Measurements from ENCODE around the gene FAM110C.
"Not testable (repeated sequence)": the region's sequence is repeated elsewhere in the genome, so short reads cannot be mapped to it uniquely, and the experiment has no call there.

The FAM110C gene

DNA sequence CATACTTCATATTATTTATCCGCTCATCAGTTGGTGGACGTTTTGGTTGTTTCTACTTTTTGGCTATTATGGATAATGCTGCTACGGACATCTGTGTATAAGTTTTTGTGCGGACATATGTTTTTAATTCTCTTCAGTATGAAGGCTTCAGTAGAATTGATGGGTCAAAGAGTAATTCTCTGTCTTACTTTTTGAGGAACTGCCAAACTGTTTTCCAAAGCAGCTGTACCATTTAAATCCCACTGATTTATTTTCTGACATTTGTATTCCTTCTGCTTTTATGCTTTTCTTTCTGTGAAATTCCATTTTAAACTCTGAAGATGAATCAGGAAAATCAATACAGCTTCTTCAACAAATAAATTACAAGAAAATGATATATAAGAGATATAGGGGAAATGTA lies 20.8 kb downstream of the FAM110C start:
- no peak for TF ChIP-seq ZNF70 (CRISPR knock-in tag; IDR thresholded peaks at IDR 0.05)
- TF ChIP-seq ESRRG (CRISPR knock-in tag; IDR thresholded peaks at IDR 0.05): no peak
- TF ChIP-seq PPARA (CRISPR knock-in tag; IDR thresholded peaks at IDR 0.05; ENCODE audit: borderline replicate concordance): no peak
- no peak for TF ChIP-seq ZNF8 (CRISPR knock-in tag; IDR thresholded peaks at IDR 0.05)
- TF ChIP-seq GLIS3 (CRISPR knock-in tag; IDR thresholded peaks at IDR 0.05): no peak
- TF ChIP-seq TOX (CRISPR knock-in tag; IDR thresholded peaks at IDR 0.05; ENCODE audit: borderline replicate concordance): no peak
- TF ChIP-seq ISL1 (CRISPR knock-in tag; IDR thresholded peaks at IDR 0.05): no peak
- ATAC-seq: no peak

DNA sequence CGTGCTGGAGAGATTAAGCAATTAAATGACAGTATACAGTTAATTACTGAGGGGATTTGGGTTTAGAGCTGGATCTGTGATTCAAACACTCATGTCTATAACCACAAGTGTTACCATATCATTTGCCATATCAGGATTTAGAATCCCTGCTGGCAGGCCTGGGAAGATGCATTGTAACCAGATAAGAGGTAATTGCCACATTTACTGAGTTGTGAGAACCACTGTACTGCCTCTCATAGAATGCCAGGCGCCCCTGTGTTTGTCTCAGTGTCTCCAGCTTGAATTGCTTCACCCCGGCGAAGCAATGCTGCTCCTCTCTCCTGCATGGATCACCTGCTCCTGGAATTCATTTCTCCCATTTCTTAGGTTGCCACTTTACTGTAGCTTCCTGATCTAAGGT lies 21.7 kb downstream of the FAM110C start:
- not testable (repeated sequence) for ATAC-seq

DNA sequence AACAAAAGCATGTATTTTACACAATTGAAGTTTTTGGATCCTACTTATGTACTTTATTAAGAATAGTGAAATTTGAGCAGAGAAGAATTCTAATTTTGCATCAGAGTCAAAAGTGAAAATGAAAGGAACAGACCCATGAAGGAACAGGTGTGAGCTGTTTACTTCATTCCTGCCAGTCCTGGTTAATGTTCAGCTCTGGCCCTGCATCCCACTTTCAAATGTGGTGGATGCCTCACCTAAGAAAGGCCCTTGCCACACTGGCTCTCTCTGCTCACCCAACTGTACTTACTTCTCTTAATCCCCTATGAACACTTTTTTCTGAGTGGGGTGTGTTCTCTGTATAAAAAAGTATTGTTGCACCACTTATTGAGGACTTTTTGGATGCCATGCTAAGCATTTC lies 22.2 kb downstream of the FAM110C start:
- TF ChIP-seq ZFP3 (CRISPR knock-in tag; IDR thresholded peaks at IDR 0.05) (no peak), CSDC2 (CRISPR knock-in tag; IDR thresholded peaks at IDR 0.05) (no peak), ZFP30 (CRISPR knock-in tag; IDR thresholded peaks at IDR 0.05) (no peak), ISL1 (CRISPR knock-in tag; IDR thresholded peaks at IDR 0.05) (no peak), ZNF565 (CRISPR knock-in tag; conservative IDR thresholded peaks at IDR 0.05; ENCODE audit: low read depth) (no peak), SNAI2 (CRISPR knock-in tag; IDR thresholded peaks at IDR 0.05) (no peak)
- TF ChIP-seq, protein P1, sequence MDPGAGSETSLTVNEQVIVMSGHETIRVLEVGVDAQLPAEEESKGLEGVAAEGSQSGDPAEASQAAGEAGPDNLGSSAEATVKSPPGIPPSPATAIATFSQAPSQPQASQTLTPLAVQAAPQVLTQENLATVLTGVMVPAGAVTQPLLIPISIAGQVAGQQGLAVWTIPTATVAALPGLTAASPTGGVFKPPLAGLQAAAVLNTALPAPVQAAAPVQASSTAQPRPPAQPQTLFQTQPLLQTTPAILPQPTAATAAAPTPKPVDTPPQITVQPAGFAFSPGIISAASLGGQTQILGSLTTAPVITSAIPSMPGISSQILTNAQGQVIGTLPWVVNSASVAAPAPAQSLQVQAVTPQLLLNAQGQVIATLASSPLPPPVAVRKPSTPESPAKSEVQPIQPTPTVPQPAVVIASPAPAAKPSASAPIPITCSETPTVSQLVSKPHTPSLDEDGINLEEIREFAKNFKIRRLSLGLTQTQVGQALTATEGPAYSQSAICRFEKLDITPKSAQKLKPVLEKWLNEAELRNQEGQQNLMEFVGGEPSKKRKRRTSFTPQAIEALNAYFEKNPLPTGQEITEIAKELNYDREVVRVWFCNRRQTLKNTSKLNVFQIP (CRISPR knock-in tag; IDR thresholded peaks at IDR 0.05; ENCODE audit: borderline replicate concordance, low read depth): no peak
- TF ChIP-seq, protein P2, sequence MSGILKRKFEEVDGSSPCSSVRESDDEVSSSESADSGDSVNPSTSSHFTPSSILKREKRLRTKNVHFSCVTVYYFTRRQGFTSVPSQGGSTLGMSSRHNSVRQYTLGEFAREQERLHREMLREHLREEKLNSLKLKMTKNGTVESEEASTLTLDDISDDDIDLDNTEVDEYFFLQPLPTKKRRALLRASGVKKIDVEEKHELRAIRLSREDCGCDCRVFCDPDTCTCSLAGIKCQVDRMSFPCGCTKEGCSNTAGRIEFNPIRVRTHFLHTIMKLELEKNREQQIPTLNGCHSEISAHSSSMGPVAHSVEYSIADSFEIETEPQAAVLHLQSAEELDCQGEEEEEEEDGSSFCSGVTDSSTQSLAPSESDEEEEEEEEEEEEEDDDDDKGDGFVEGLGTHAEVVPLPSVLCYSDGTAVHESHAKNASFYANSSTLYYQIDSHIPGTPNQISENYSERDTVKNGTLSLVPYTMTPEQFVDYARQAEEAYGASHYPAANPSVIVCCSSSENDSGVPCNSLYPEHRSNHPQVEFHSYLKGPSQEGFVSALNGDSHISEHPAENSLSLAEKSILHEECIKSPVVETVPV (CRISPR knock-in tag; IDR thresholded peaks at IDR 0.05): no peak
- ATAC-seq: no peak

GRCh38 chr2:23283-23682 lies 23.0 kb downstream of the FAM110C start:
- TF ChIP-seq ISL1 (CRISPR knock-in tag; IDR thresholded peaks at IDR 0.05) (no peak), PPARA (CRISPR knock-in tag; IDR thresholded peaks at IDR 0.05; ENCODE audit: borderline replicate concordance) (no peak), CSDC2 (CRISPR knock-in tag; IDR thresholded peaks at IDR 0.05) (no peak)
- TF ChIP-seq, protein P2 (CRISPR knock-in tag; IDR thresholded peaks at IDR 0.05): no peak
- no peak for ATAC-seq

DNA sequence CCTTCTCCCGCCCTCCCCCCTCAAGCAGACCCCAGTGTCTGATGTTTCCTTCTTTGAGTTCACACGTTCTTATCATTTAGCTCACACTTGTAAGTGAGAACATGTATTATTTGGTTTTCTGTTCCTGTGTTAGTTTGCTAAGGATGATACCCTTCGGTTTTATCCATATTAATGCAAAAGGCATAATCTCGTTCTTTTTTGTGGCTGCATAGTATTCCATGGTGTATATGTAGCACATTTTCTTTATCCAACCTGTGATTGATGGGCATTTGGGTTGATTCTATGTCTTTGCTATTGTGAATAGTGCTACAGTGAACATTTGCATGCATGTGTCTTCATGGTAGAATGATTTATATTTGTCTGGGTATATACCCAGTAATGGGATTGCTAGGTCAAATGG lies 24.1 kb downstream of the FAM110C start:
- ATAC-seq: not testable (repeated sequence)

- ATAC-seq: not testable (repeated sequence)
These were observed 26.0 kb downstream of the FAM110C start for GRCh38 chr2:20259-20658.

DNA sequence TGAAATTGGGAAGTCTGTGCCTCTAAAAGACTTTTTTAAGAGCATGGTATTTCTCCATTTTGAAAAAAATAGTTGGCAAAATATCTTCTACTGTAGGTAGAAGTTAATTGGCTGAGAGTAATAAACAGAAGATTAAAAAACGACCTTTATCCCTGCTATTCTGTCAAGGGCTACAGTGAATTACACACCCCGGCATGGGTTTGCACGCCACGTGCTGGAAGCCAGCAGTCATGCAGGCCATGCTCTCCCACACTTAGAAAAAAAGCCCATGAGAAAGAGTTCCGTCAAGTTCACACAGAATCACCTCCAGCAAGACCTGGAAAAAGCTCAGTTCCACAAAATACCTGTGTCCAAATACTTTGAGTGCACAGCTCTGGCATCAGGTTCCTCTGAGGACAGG lies 26.8 kb downstream of the FAM110C start:
- no peak for ATAC-seq
- TF ChIP-seq ZNF565 (CRISPR knock-in tag; conservative IDR thresholded peaks at IDR 0.05; ENCODE audit: low read depth) (no peak), PATZ1 (CRISPR knock-in tag; IDR thresholded peaks at IDR 0.05; ENCODE audit: borderline replicate concordance) (no peak), ZFP3 (CRISPR knock-in tag; IDR thresholded peaks at IDR 0.05) (no peak), TCF4 (CRISPR knock-in tag; IDR thresholded peaks at IDR 0.05; ENCODE audit: borderline replicate concordance) (no peak), RARB (CRISPR knock-in tag; IDR thresholded peaks at IDR 0.05) (no peak), ISL1 (CRISPR knock-in tag; IDR thresholded peaks at IDR 0.05) (no peak), OSR1 (CRISPR knock-in tag; IDR thresholded peaks at IDR 0.05) (no peak), ESRRG (CRISPR knock-in tag; IDR thresholded peaks at IDR 0.05) (no peak), PPARA (CRISPR knock-in tag; IDR thresholded peaks at IDR 0.05; ENCODE audit: borderline replicate concordance) (no peak)
- TF ChIP-seq, protein P3, sequence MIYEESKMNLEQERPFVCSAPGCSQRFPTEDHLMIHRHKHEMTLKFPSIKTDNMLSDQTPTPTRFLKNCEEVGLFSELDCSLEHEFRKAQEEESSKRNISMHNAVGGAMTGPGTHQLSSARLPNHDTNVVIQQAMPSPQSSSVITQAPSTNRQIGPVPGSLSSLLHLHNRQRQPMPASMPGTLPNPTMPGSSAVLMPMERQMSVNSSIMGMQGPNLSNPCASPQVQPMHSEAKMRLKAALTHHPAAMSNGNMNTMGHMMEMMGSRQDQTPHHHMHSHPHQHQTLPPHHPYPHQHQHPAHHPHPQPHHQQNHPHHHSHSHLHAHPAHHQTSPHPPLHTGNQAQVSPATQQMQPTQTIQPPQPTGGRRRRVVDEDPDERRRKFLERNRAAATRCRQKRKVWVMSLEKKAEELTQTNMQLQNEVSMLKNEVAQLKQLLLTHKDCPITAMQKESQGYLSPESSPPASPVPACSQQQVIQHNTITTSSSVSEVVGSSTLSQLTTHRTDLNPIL (CRISPR knock-in tag; IDR thresholded peaks at IDR 0.05; ENCODE audit: low read depth): no peak
- TF ChIP-seq, protein P1 (CRISPR knock-in tag; IDR thresholded peaks at IDR 0.05; ENCODE audit: borderline replicate concordance, low read depth): no peak

Measured in SK-N-SH treated with all-trans-retinoic acid at 6 μM for 48 hours (cell line).